BE2C (cell line): ENCODE results near the gene ANO2.

ENCODE experiments used
- DNase-seq: peaks from one replicate; pipeline ENCODE4 v3.0.0-alpha.2; 2020
- H3K27me3 ChIP-seq: fragments of 250-450 bp; sonication (Bioruptor Pico); 2 replicates; pipeline ENCODE4 v1.5.1; 2020; ENCODE audit warnings: mild to moderate bottlenecking
- H3K36me3 ChIP-seq: fragments of 250-450 bp; sonication (Bioruptor Pico); 2 replicates; pipeline ENCODE4 v1.5.1; 2020; ENCODE audit warnings: mild to moderate bottlenecking
- H3K4me1 ChIP-seq: fragments of 250-450 bp; sonication (Bioruptor Pico); 2 replicates; pipeline ENCODE4 v1.5.1; 2020
- H3K4me3 ChIP-seq: 2 replicates; pipeline ENCODE4 v1.5.1; 2011; ENCODE audit warnings: low read depth, low read length
- H3K9me3 ChIP-seq: fragments of 250-450 bp; sonication (Bioruptor Pico); 2 replicates; pipeline ENCODE4 v1.5.1; 2020
- TF ChIP-seq, protein P1 (sequence below): IDR thresholded peaks from 2 replicates; pipeline ENCODE4 v1.5.1; 2012; ENCODE audit warnings: mild to moderate bottlenecking, low read depth, low read length

ANO2 gene

GRCh38 chr12:5630726-5631125 is 314.3 kb downstream of the ANO2 start:
- no peaks in the 10 kb centered on the region for H3K36me3 ChIP-seq
- H3K27me3 ChIP-seq: peaks cover 46% of the 10 kb centered on the region
- no peaks in the 10 kb centered on the region for H3K4me1 ChIP-seq
- TF ChIP-seq, protein P1, sequence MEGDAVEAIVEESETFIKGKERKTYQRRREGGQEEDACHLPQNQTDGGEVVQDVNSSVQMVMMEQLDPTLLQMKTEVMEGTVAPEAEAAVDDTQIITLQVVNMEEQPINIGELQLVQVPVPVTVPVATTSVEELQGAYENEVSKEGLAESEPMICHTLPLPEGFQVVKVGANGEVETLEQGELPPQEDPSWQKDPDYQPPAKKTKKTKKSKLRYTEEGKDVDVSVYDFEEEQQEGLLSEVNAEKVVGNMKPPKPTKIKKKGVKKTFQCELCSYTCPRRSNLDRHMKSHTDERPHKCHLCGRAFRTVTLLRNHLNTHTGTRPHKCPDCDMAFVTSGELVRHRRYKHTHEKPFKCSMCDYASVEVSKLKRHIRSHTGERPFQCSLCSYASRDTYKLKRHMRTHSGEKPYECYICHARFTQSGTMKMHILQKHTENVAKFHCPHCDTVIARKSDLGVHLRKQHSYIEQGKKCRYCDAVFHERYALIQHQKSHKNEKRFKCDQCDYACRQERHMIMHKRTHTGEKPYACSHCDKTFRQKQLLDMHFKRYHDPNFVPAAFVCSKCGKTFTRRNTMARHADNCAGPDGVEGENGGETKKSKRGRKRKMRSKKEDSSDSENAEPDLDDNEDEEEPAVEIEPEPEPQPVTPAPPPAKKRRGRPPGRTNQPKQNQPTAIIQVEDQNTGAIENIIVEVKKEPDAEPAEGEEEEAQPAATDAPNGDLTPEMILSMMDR: no peak
- H3K4me3 ChIP-seq: no peak overlapping the region
- no peaks in the 10 kb centered on the region for H3K9me3 ChIP-seq
- no peak for DNase-seq

GRCh38 chr12:5628501-5628900 is 316.6 kb downstream of the ANO2 start:
- DNase-seq: no peak
- no peak overlapping the region for H3K4me3 ChIP-seq
- H3K4me1 ChIP-seq: no peaks in the 10 kb centered on the region
- peaks cover 31% of the 10 kb centered on the region for H3K27me3 ChIP-seq
- H3K36me3 ChIP-seq: no peaks in the 10 kb centered on the region
- no peaks in the 10 kb centered on the region for H3K9me3 ChIP-seq
- TF ChIP-seq, protein P1: no peak

GRCh38 chr12:5627053-5627630 is 317.9 kb downstream of the ANO2 start:
- no peak overlapping the region for H3K4me3 ChIP-seq
- TF ChIP-seq, protein P1: no peak
- H3K9me3 ChIP-seq: no peaks in the 10 kb centered on the region
- H3K36me3 ChIP-seq: no peaks in the 10 kb centered on the region
- no peaks in the 10 kb centered on the region for H3K4me1 ChIP-seq
- no peak for DNase-seq
- peaks cover 17% of the 10 kb centered on the region for H3K27me3 ChIP-seq

GRCh38 chr12:5626151-5626550 is 318.9 kb downstream of the ANO2 start:
- Histone ChIP-seq H3K9me3 (no peaks in the 10 kb centered on the region), H3K36me3 (no peaks in the 10 kb centered on the region), H3K27me3 (peaks cover 8% of the 10 kb centered on the region), H3K4me1 (no peaks in the 10 kb centered on the region), H3K4me3 (no peak overlapping the region)
- TF ChIP-seq, protein P1: no peak
- DNase-seq: no peak

DNA sequence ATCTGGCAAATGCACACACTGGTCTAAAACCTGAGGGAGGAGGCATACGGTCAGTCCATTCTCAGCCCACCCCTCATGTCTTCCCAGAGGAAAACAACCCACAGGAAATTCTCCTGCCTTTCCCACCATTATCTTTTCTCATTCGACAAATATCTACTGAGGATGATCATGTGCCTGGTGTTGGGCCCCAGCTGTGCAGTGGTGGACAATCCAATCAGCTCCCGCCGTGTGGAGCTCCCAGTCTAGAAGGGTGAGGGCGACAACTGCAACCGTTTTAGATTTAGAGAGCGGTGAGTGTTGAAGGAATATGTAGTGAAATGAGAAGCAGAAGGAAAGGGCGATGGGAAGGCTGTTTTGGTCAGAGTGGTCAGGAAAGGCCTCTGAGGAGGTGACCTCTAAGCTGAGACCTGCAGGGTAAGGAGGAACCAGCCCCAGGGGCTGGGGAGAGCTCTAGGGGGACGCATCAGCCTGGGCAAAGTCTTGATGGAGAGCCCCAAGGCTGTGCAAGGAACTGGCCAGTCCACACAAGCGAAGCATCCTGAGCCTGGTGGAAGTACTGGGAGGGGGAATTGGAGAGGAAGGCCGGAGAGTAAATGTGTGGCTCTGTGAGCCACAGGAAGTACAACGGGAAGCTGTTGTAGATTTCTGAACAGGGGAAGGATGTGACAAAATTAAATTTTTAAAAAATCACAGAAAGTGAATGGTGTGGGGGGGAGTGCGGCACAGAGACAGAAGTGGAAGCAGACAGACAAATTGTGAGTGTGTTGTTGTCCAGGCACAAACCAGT is 320.4 kb downstream of the ANO2 start:
- no peak for DNase-seq
- Histone ChIP-seq H3K4me3 (no peak overlapping the region), H3K4me1 (no peaks in the 10 kb centered on the region), H3K27me3 (peaks cover 6% of the 10 kb centered on the region), H3K9me3 (no peaks in the 10 kb centered on the region), H3K36me3 (no peaks in the 10 kb centered on the region)
- TF ChIP-seq, protein P1: no peak

DNA sequence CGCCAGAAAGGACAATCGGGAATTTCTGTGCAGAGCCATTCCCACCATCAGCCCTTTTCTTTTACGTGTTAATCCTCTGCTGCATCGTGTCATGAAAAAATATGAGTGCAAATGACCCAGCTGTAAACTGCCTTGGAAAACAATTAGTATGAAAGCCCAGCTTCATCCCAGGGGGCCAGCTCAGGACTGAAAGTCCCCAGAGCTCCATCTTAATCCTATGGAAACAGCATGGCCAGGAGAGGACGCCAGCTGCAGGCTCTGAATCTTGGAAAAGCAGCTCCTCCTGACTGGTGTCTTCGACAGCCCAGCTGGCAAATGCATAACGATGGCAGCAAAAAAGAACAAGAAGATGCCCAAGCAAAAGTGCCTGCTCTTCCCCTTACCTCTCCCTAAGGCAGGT is 321.6 kb downstream of the ANO2 start:
- Histone ChIP-seq H3K9me3 (no peaks in the 10 kb centered on the region), H3K4me1 (no peaks in the 10 kb centered on the region), H3K27me3 (no peaks in the 10 kb centered on the region; the same call in 1 of the 2 replicates), H3K36me3 (no peaks in the 10 kb centered on the region), H3K4me3 (no peak overlapping the region)
- TF ChIP-seq, protein P1: no peak
- DNase-seq: no peak
